Tibial artery (tissue), 4 donors: ENCODE measurements around the gene TRAK2.
A peak's percentile ranks its signal among the peaks of the same experiment; 100 is the strongest.

Experiments
- DNase-seq, 2 donors: peaks; one replicate each; pipeline ENCODE4 v3.0.0-alpha.2; 2019
- H3K27ac ChIP-seq, 2 donors: fragments of 200-600 bp; sonication (generic) in 1 of 2; 1 replicate in 1 of 2; 2 replicates in 1 of 2; pipeline ENCODE4 v1.5.1; 2018 to 2019; ENCODE audit warnings: mild to moderate bottlenecking in 1 of 2
- H3K27me3 ChIP-seq, 2 donors: fragments of 200-600 bp; sonication (generic) in 1 of 2; one replicate each; pipeline versions ENCODE4 v1.5.1 to v1.6.0; 2016 to 2019
- H3K36me3 ChIP-seq, 3 donors: fragments of 200-600 bp; sonication (generic) in 2 of 3; one replicate each; pipeline ENCODE4 v1.5.1; 2016 to 2019; ENCODE audit warnings: mild to moderate bottlenecking in 2 of 3
- H3K4me1 ChIP-seq, 4 donors: fragments of 200-600 bp; sonication (generic) in 2 of 4; 1 replicate in 3 of 4; 2 replicates in 1 of 4; pipeline ENCODE4 v1.5.1; 2016 to 2019
- H3K4me3 ChIP-seq, 2 donors: fragments of 200-600 bp; sonication (generic) in 1 of 2; 1 replicate in 1 of 2; 2 replicates in 1 of 2; pipeline ENCODE4 v1.5.1; 2018 to 2019; ENCODE audit warnings: mild to moderate bottlenecking in 2 of 2
- H3K9me3 ChIP-seq, 3 donors: fragments of 200-600 bp; sonication (generic) in 1 of 3; one replicate each; pipeline ENCODE4 v1.5.1; 2016 to 2019
- intact Hi-C: fragments of 100-400 bp; cut with DNase I; formaldehyde crosslinking; loops from one replicate; pipeline ENCODE4 v1.15.0; 2023; ENCODE audit warnings: low total_unique reads
- TF ChIP-seq, protein P1 (sequence below), 2 experiments: fragments of 200-600 bp in 1 of 2; fragments of 450-650 bp in 1 of 2; IDR thresholded peaks; one replicate each; pipeline ENCODE4 v1.5.1; 2017 to 2019; ENCODE audit warnings: antibody characterized with exemption in 2 of 2, mild to moderate bottlenecking in 1 of 2, moderate library complexity in 1 of 2

TRAK2 gene

DNA sequence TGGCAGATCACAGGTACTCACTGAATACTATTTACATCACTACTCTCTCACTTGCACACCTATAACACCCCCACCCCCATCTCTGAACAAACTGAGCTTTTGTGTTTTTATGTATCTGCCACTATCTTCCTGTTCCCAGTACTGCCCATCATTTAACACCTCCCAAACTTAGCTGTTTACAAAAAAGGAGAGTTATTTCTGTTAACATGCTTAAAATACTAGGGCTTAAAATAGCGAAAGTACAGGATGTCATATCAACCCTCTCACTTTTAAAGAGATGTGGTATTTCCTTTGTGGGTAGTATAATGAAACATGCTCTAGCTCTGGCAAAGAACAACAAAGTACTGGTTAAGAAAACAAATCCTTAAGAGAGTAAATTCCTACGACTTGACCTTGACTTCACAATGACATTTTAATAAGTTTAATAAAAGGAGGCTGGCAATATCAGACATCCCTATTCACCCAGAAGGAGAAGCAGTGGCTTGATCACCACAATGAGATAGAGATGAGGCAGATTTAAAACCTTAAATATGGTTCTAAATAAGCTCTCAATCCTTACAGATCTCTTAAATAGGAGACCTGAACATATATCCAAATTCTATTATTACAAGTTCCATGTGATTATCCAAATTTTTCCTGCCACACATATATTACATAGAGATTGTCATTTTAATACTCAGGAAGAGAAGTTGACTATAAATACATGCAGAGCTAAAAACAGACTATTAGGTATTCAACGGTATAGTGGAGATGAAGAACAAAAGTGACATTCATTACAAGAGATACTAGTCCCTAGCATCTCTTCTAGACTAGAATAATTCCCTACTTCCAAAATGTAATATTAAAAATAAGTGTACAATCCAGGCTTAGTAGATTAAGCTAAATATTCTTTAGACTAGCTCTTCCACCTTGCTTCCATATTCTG, 36.9 kb downstream of the TRAK2 start:
- peak overlapping the region in 1 of 2 donors; percentile 6 for H3K4me3 ChIP-seq
- H3K4me1 ChIP-seq = peaks cover 0 to 74% (median 52%) of the 10 kb centered on the region in 4 donors
- H3K27ac ChIP-seq = peak overlapping the region; percentile 62 to 65
- no peak for DNase-seq
- intact Hi-C loops = no loop called here
- no peaks in the 10 kb centered on the region for H3K36me3 ChIP-seq
- no peaks in the 10 kb centered on the region for H3K9me3 ChIP-seq
- TF ChIP-seq, protein P1, sequence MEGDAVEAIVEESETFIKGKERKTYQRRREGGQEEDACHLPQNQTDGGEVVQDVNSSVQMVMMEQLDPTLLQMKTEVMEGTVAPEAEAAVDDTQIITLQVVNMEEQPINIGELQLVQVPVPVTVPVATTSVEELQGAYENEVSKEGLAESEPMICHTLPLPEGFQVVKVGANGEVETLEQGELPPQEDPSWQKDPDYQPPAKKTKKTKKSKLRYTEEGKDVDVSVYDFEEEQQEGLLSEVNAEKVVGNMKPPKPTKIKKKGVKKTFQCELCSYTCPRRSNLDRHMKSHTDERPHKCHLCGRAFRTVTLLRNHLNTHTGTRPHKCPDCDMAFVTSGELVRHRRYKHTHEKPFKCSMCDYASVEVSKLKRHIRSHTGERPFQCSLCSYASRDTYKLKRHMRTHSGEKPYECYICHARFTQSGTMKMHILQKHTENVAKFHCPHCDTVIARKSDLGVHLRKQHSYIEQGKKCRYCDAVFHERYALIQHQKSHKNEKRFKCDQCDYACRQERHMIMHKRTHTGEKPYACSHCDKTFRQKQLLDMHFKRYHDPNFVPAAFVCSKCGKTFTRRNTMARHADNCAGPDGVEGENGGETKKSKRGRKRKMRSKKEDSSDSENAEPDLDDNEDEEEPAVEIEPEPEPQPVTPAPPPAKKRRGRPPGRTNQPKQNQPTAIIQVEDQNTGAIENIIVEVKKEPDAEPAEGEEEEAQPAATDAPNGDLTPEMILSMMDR (IDR thresholded peaks at IDR 0.05) = no peak
- H3K27me3 ChIP-seq = no peaks in the 10 kb centered on the region

DNA sequence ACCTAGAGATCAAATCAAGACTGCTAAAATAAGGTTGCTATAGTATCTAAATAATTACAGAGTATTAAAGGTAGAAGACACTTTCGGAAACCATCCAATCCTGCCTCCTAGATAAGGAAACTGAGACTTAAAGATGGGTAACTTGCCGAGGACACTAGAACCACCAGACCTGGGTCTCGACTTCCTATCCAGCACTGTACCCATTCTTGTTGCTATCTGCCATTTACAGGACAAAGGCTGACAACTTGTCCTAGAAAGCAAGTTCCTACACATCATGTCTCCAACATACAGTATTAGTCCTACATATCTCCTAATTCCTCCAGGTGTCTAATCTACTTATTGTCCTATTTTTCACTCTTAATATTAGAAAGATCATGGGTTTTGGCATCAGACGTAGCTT, 37.7 kb downstream of the TRAK2 start:
- H3K27me3 ChIP-seq = no peaks in the 10 kb centered on the region
- no peak for DNase-seq
- H3K9me3 ChIP-seq = no peaks in the 10 kb centered on the region
- intact Hi-C loops = no loop called here
- TF ChIP-seq, protein P1 (IDR thresholded peaks at IDR 0.05) = no peak
- H3K27ac ChIP-seq = peak overlapping the region; percentile 62 to 65
- no peak overlapping the region for H3K4me3 ChIP-seq
- H3K4me1 ChIP-seq = peaks cover 0 to 83% (median 55%) of the 10 kb centered on the region in 4 donors
- H3K36me3 ChIP-seq = no peaks in the 10 kb centered on the region

DNA sequence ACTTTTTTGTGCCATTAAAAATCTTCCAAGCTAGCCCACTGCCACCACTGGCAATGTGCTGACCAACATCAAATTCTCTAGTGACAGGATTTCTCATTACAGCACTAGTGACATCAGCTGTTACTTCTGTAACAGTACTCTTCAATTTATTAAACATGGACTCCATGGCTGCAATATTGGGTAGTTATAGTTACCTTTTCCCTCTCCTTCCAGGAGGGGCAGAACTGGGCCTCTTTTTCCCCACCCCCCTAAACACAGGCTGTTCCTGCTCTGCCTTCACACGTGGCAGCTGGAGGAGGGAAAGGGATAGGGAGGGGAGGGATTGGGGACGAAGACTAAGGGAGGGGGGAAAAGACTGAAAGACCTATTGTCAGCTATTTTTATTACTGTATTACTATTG, 38.1 kb downstream of the TRAK2 start:
- peak overlapping the region; percentile 62 to 65 for H3K27ac ChIP-seq
- no peak for DNase-seq
- no peaks in the 10 kb centered on the region for H3K27me3 ChIP-seq
- H3K4me1 ChIP-seq = peaks cover 0 to 87% (median 56%) of the 10 kb centered on the region in 4 donors
- TF ChIP-seq, protein P1 (IDR thresholded peaks at IDR 0.05) = no peak
- H3K36me3 ChIP-seq = no peaks in the 10 kb centered on the region
- no peaks in the 10 kb centered on the region for H3K9me3 ChIP-seq
- intact Hi-C loops = no loop called here
- no peak overlapping the region for H3K4me3 ChIP-seq

DNA sequence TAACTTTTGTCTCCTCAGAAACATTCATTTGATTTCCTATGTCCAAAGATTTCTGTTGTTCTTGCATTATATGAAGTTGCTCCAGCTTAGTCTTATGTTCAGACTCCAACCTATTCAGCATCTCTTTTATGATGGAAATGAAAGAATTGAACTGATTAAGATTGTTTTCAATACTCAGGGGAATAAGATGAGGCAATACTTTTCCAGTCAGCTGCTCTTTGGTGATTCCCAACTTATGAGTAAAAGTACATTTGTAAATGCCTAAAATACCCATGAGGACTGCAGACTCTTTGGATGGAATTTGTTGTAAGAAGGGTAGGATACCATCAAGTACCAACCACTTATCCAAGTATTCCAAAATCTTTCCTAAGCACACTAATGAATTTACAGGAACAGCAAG, 39.8 kb downstream of the TRAK2 start:
- H3K9me3 ChIP-seq = no peaks in the 10 kb centered on the region
- TF ChIP-seq, protein P1 (IDR thresholded peaks at IDR 0.05) = no peak
- peak overlapping the region; percentile 62 to 65 for H3K27ac ChIP-seq
- no peaks in the 10 kb centered on the region for H3K27me3 ChIP-seq
- no peak for DNase-seq
- H3K36me3 ChIP-seq = no peaks in the 10 kb centered on the region
- no peak overlapping the region for H3K4me3 ChIP-seq
- intact Hi-C loops = no loop called here
- H3K4me1 ChIP-seq = peaks cover 0 to 99% (median 60%) of the 10 kb centered on the region in 4 donors

DNA sequence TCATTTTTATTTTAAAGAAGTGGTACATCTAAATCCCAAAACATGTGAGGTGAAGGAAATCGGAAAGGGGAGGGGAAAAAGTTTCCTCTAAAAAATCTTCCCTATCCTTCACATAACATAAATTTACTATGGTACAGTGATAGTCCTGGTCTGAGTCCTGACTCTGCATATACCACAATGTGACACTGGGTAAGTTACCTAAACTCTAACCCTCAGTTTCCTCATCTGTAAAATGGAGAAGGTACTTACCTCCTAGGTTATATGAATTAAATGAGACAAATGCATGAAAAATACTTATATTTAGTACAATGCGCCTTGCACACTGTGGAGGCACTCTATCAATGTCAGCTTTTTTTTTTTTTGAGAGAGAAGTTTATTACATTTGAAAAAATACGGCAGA, 42.3 kb downstream of the TRAK2 start:
- H3K4me3 ChIP-seq = no peak overlapping the region
- peaks cover 0 to 94% (median 63%) of the 10 kb centered on the region in 4 donors for H3K4me1 ChIP-seq
- peak overlapping the region in 1 of 2 donors; percentile 62 for H3K27ac ChIP-seq
- H3K27me3 ChIP-seq = no peaks in the 10 kb centered on the region
- no peaks in the 10 kb centered on the region for H3K9me3 ChIP-seq
- H3K36me3 ChIP-seq = no peaks in the 10 kb centered on the region
- TF ChIP-seq, protein P1 (IDR thresholded peaks at IDR 0.05) = no peak
- intact Hi-C loops = no loop called here
- no peak for DNase-seq
